Neural progenitor cell (in vitro differentiated cells): ENCODE data around the gene MYO9B. TPM values are rescaled to one million over a fixed set of nuclear protein-coding genes. Genes with fewer than 3 reads are reported as not detected.

Source experiments
- DNase-seq: peaks from one replicate; pipeline ENCODE4 v3.0.0-alpha.2; 2016; ENCODE audit warnings: low spot score
- H2AFZ ChIP-seq: fragments of 200-600 bp; sonication (generic); replicated peaks from 2 replicates; pipeline ENCODE4 v1.6.1; 2016; ENCODE audit warnings: antibody characterized with exemption
- H3F3A ChIP-seq: fragments of 200-600 bp; sonication (generic); 2 replicates; pipeline ENCODE4 v1.6.1; 2016; ENCODE audit warnings: antibody characterized with exemption, low read depth
- H3K27ac ChIP-seq: fragments of 200-600 bp; sonication (generic); 2 replicates; pipeline ENCODE4 v1.5.1; 2016; ENCODE audit warnings: mild to moderate bottlenecking
- H3K27me3 ChIP-seq: fragments of 200-600 bp; sonication (generic); 2 replicates; pipeline ENCODE4 v1.6.1; 2016; ENCODE audit warnings: mild to moderate bottlenecking, moderate library complexity
- H3K36me3 ChIP-seq: fragments of 200-600 bp; sonication (generic); 2 replicates; pipeline ENCODE4 v1.5.1; 2016
- H3K4me1 ChIP-seq: fragments of 200-600 bp; sonication (generic); 2 replicates; pipeline ENCODE4 v1.6.1; 2016; ENCODE audit warnings: mixed run types
- H3K4me2 ChIP-seq: fragments of 200-600 bp; sonication (generic); 2 replicates; pipeline ENCODE4 v1.6.1; 2016
- H3K4me3 ChIP-seq: fragments of 200-600 bp; sonication (generic); 2 replicates; pipeline ENCODE4 v1.5.1; 2016
- H3K79me2 ChIP-seq: fragments of 200-600 bp; sonication (generic); 2 replicates; pipeline ENCODE4 v1.6.1; 2016; ENCODE audit warnings: low read depth
- H3K9ac ChIP-seq: fragments of 200-600 bp; sonication (generic); 2 replicates; pipeline ENCODE4 v1.6.1; 2016
- H3K9me3 ChIP-seq: fragments of 200-600 bp; sonication (generic); 2 replicates; pipeline ENCODE4 v1.5.1; 2016; ENCODE audit warnings: low read depth
- H4K20me1 ChIP-seq: fragments of 200-600 bp; sonication (generic); 2 replicates; pipeline ENCODE4 v1.6.1; 2016; ENCODE audit warnings: low read depth
- H3K27ac Mint-ChIP-seq: 3 replicates; pipeline ENCODE4 v1.8.0; 2021; ENCODE audit warnings: mixed read lengths
- H3K27me3 Mint-ChIP-seq: 2 replicates; pipeline ENCODE4 v1.8.0; 2022; ENCODE audit warnings: low read depth, mild to moderate bottlenecking, inconsistent platforms, moderate library complexity, mixed read lengths; ENCODE audit not compliant: insufficient read depth
- H3K36me3 Mint-ChIP-seq: 3 replicates; pipeline ENCODE4 v1.8.0; 2021; ENCODE audit warnings: mixed read lengths
- H3K4me1 Mint-ChIP-seq: 3 replicates; pipeline ENCODE4 v1.8.0; 2021; ENCODE audit warnings: mixed read lengths
- H3K4me3 Mint-ChIP-seq: 3 replicates; pipeline ENCODE4 v1.8.0; 2021; ENCODE audit warnings: mild to moderate bottlenecking, moderate library complexity, mixed read lengths
- H3K9me3 Mint-ChIP-seq: 3 replicates; pipeline ENCODE4 v1.8.0; 2020; ENCODE audit warnings: mixed read lengths
- EZH2 ChIP-seq: fragments of 200-600 bp; sonication (generic); IDR thresholded peaks from 2 replicates; pipeline ENCODE4 v1.6.1; 2017; ENCODE audit warnings: antibody characterized with exemption, mild to moderate bottlenecking, moderate library complexity
- EZH2phosphoT487 ChIP-seq: fragments of 200-600 bp; sonication (generic); IDR thresholded peaks from 2 replicates; pipeline ENCODE4 v1.6.1; 2017; ENCODE audit warnings: antibody characterized with exemption
- total RNA-seq: library from RNA; depleted of rRNA; stranded (reverse); fragments of >200 nt; gene quantifications from 2 replicates; pipeline ENCODE4 v1.2.3, GENCODE V29; 2015; ENCODE audit warnings: low replicate concordance
- TF ChIP-seq, protein P1 (sequence below): fragments of 200-600 bp; sonication (generic); IDR thresholded peaks from 2 replicates; pipeline ENCODE4 v1.5.1; 2017; ENCODE audit warnings: antibody characterized with exemption, mild to moderate bottlenecking

MYO9B gene
- total RNA-seq, 1 donor from 2014 or later, result 38.5 TPM

DNA sequence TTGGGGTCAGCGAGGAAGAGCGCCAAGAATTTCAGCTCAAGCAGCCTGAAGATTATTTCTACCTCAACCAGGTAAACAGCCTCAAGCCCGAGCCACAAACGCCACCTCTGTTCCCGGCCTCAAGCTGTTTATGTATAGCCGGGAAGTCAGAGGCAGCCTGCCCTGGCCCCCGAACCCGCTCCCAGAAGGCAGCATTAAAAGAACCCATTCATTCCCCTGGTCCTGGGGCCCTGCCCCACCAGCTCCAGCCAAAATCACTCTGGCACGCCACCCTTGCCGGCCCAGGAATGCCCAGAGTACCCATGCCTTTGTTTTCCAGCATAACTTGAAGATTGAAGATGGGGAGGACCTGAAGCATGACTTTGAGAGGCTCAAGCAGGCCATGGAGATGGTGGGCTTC lies 78.4 kb downstream of the MYO9B start:
- Mint-ChIP-seq H3K27me3 (no peaks in the 10 kb centered on the region), H3K4me3 (no peak overlapping the region), H3K4me1 (no peaks in the 10 kb centered on the region), H3K36me3 (peaks cover 12% of the 10 kb centered on the region), H3K9me3 (no peaks in the 10 kb centered on the region), H3K27ac (no peak overlapping the region)
- Histone ChIP-seq H3K9ac (no peak overlapping the region), H3K9me3 (no peaks in the 10 kb centered on the region), H3K4me3 (no peak overlapping the region), H3K4me2 (no peak overlapping the region), H3K27ac (no peak overlapping the region), H3K36me3 (no peaks in the 10 kb centered on the region), H4K20me1 (no peaks in the 10 kb centered on the region), H3K27me3 (no peaks in the 10 kb centered on the region), H3K79me2 (no peaks in the 10 kb centered on the region), H2AFZ (no peak overlapping the region), H3K4me1 (no peaks in the 10 kb centered on the region), H3F3A (no peaks in the 10 kb centered on the region)
- no peak for DNase-seq
- TF ChIP-seq, protein P1, sequence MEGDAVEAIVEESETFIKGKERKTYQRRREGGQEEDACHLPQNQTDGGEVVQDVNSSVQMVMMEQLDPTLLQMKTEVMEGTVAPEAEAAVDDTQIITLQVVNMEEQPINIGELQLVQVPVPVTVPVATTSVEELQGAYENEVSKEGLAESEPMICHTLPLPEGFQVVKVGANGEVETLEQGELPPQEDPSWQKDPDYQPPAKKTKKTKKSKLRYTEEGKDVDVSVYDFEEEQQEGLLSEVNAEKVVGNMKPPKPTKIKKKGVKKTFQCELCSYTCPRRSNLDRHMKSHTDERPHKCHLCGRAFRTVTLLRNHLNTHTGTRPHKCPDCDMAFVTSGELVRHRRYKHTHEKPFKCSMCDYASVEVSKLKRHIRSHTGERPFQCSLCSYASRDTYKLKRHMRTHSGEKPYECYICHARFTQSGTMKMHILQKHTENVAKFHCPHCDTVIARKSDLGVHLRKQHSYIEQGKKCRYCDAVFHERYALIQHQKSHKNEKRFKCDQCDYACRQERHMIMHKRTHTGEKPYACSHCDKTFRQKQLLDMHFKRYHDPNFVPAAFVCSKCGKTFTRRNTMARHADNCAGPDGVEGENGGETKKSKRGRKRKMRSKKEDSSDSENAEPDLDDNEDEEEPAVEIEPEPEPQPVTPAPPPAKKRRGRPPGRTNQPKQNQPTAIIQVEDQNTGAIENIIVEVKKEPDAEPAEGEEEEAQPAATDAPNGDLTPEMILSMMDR, result no peak
- TF ChIP-seq EZH2 (no peak), EZH2phosphoT487 (no peak)

DNA sequence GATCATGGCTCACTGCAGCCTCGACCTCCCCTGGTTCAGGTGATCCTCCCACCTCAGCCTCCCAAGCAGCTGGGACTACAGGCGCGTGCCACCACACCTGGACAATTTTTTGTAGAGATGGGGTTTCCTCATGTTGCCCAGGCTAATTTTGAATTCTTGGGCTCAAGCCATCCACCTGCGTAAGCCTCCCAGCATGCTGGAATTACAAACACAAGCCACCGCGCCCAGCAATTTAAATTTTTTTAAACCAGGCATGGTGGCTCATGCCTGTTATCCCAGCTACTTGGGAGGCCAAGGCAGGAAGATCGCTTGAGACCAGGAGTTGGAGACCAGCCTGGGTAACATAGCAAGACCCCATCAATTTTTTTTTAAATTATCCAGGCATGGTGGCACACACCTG lies 79.7 kb downstream of the MYO9B start:
- H3K4me1 ChIP-seq, result no peaks in the 10 kb centered on the region
- no peak overlapping the region for H3K27ac ChIP-seq

DNA sequence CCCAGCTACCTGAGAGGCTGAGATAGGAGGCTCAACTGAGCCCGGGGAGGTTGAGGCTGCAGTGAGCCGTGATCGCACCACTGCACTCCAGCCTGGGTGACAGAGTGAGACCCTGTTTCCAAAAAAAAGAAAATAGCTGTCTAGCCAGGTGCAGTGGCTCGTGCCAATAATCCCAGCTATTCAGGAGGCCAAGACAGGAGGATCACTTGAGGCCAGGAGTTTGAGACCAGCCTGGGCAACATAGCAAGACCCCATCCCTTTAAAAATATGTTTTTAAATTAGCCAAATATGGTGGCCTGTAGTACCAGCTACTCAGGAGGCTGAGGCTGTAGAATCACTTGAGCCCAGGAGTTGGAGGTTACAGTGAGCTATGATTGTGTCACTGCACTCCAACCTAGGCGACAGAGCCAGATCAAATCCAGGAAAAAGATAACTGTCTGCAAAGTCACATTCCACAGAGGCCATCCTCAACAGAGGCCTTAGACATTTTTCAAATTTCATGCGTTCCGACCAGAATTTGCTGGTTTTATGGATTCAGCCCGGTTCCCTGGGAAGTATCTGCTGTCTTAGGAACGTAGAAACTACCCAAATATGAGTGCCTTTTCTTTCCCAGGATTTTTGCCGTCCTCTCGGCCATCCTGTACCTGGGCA lies 80.8 kb downstream of the MYO9B start:
- Histone ChIP-seq H2AFZ (no peak overlapping the region), H3K9me3 (no peaks in the 10 kb centered on the region), H4K20me1 (no peaks in the 10 kb centered on the region), H3K9ac (no peak overlapping the region), H3K4me3 (no peak overlapping the region), H3K79me2 (no peaks in the 10 kb centered on the region), H3K27me3 (no peaks in the 10 kb centered on the region), H3F3A (no peaks in the 10 kb centered on the region), H3K27ac (no peak overlapping the region), H3K36me3 (no peaks in the 10 kb centered on the region), H3K4me1 (no peaks in the 10 kb centered on the region), H3K4me2 (no peak overlapping the region)
- H3K27me3 Mint-ChIP-seq, result no peaks in the 10 kb centered on the region
- H3K4me1 Mint-ChIP-seq, result no peaks in the 10 kb centered on the region
- TF ChIP-seq, protein P1, result no peak
- TF ChIP-seq EZH2, result no peak
- H3K9me3 Mint-ChIP-seq, result no peaks in the 10 kb centered on the region
- no peak for DNase-seq
- H3K27ac Mint-ChIP-seq, result peak overlapping the region; percentile 46
- peaks cover 14% of the 10 kb centered on the region for H3K36me3 Mint-ChIP-seq
- no peak overlapping the region for H3K4me3 Mint-ChIP-seq

More for the DNA sequence above, 79.7 kb downstream of the MYO9B start:
- no peaks in the 10 kb centered on the region for H3F3A ChIP-seq
- no peaks in the 10 kb centered on the region for H3K79me2 ChIP-seq
- H4K20me1 ChIP-seq, result no peaks in the 10 kb centered on the region
- H3K4me3 ChIP-seq, result no peak overlapping the region
- H3K9me3 ChIP-seq, result no peaks in the 10 kb centered on the region
- no peaks in the 10 kb centered on the region for H3K27me3 ChIP-seq
- H3K36me3 ChIP-seq, result no peaks in the 10 kb centered on the region
- DNase-seq, result no peak
- no peak overlapping the region for H2AFZ ChIP-seq
- Mint-ChIP-seq H3K4me3 (no peak overlapping the region), H3K9me3 (no peaks in the 10 kb centered on the region), H3K27me3 (no peaks in the 10 kb centered on the region), H3K36me3 (peaks cover 15% of the 10 kb centered on the region), H3K27ac (no peak overlapping the region), H3K4me1 (no peaks in the 10 kb centered on the region)
- no peak overlapping the region for H3K9ac ChIP-seq
- TF ChIP-seq, protein P1, result no peak
- TF ChIP-seq EZH2, result no peak
- TF ChIP-seq EZH2phosphoT487, result no peak
- no peak overlapping the region for H3K4me2 ChIP-seq
